ENCODE results near the gene PBX3. TPM values are rescaled to one million over a fixed set of nuclear protein-coding genes. Genes with fewer than 3 reads are reported as not detected.

PBX3 gene
- total RNA-seq, 1 donor = 62.4 TPM

- H3K4me3 ChIP-seq (ENCODE audit: low read depth, low read length) = no peak overlapping the region
- no peak for DNase-seq (ENCODE audit: low read depth)
- no peak for TF ChIP-seq CTCF (IDR thresholded peaks at IDR 0.05; ENCODE audit: insufficient read depth, low read length)
These were observed 235.7 kb downstream of the PBX3 start for GRCh38 chr9:125982798-125983406.

GRCh38 chr9:125983681-125984080 lies 236.5 kb downstream of the PBX3 start:
- no peak for DNase-seq (ENCODE audit: low read depth)
- H3K4me3 ChIP-seq (ENCODE audit: low read depth, low read length) = no peak overlapping the region
- TF ChIP-seq CTCF (IDR thresholded peaks at IDR 0.05; ENCODE audit: insufficient read depth, low read length) = no peak

- no peak for DNase-seq (ENCODE audit: low read depth)
- no peak overlapping the region for H3K4me3 ChIP-seq (ENCODE audit: low read depth, low read length)
- no peak for TF ChIP-seq CTCF (IDR thresholded peaks at IDR 0.05; ENCODE audit: insufficient read depth, low read length)
These were observed 237.3 kb downstream of the PBX3 start for GRCh38 chr9:125984461-125984860.

- DNase-seq (ENCODE audit: low read depth) = no peak
- TF ChIP-seq CTCF (IDR thresholded peaks at IDR 0.05; ENCODE audit: insufficient read depth, low read length) = no peak
- no peak overlapping the region for H3K4me3 ChIP-seq (ENCODE audit: low read depth, low read length)
These were observed 238.2 kb downstream of the PBX3 start for GRCh38 chr9:125985142-125985997.

GRCh38 chr9:125985998-125986655 lies 239.0 kb downstream of the PBX3 start:
- no peak for TF ChIP-seq CTCF (IDR thresholded peaks at IDR 0.05; ENCODE audit: insufficient read depth, low read length)
- no peak for DNase-seq (ENCODE audit: low read depth)
- H3K4me3 ChIP-seq (ENCODE audit: low read depth, low read length) = no peak overlapping the region

- DNase-seq (ENCODE audit: low read depth) = no peak
- H3K4me3 ChIP-seq (ENCODE audit: low read depth, low read length) = no peak overlapping the region
- no peak for TF ChIP-seq CTCF (IDR thresholded peaks at IDR 0.05; ENCODE audit: insufficient read depth, low read length)
These were observed 239.8 kb downstream of the PBX3 start for GRCh38 chr9:125986966-125987365.
